Measurements from ENCODE around the gene PTBP3.
"Not testable (repeated sequence)": the region's sequence is repeated elsewhere in the genome, so short reads cannot be mapped to it uniquely, and the experiment has no call there.

Gene PTBP3, protein sequence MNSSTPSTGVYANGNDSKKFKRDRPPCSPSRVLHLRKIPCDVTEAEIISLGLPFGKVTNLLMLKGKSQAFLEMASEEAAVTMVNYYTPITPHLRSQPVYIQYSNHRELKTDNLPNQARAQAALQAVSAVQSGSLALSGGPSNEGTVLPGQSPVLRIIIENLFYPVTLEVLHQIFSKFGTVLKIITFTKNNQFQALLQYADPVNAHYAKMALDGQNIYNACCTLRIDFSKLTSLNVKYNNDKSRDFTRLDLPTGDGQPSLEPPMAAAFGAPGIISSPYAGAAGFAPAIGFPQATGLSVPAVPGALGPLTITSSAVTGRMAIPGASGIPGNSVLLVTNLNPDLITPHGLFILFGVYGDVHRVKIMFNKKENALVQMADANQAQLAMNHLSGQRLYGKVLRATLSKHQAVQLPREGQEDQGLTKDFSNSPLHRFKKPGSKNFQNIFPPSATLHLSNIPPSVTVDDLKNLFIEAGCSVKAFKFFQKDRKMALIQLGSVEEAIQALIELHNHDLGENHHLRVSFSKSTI

DNA sequence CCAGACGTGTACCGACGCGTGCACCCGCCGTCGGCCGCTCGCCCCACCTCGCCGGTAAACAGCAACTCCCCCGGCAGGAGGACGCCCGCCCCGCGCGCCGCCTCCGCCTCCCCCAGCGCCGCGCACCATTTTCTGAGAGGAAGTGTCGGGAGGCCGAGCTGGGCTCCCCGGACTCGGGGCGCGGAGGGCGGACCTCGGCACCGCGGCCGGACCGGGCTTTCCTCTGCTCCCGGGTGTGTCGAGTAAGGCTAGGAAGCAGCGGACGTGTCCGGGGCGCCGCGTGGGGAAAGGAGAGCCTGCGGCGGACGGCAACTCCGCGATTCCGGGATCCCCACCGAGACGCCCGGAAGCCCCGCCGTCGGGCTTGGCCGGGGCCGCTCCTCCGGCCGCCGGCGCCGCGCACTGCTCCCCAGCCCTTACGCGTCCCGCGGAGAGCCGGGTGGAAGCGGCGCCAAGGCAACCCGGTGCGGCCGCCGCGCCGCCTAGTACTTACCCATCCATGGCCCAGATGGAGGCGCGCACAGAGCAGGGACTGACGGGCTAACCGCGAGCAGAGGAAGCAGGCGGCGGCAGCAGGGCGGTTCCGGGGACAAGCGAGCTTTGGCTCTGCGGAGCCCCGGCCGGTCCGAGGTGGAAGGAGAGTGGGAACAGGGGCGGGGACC, at the start of gene PTBP3:
TSS of gene PTBP3 (minus strand) at position 643 of the 662 bp plus-strand sequence. CDS start 35,754 bp downstream, outside the sequence.
- peak; percentile 60 for DNase-seq

GRCh38 chr9:112382501-112383364, 49.3 kb upstream of the PTBP3 start:
- no peak for DNase-seq

DNA sequence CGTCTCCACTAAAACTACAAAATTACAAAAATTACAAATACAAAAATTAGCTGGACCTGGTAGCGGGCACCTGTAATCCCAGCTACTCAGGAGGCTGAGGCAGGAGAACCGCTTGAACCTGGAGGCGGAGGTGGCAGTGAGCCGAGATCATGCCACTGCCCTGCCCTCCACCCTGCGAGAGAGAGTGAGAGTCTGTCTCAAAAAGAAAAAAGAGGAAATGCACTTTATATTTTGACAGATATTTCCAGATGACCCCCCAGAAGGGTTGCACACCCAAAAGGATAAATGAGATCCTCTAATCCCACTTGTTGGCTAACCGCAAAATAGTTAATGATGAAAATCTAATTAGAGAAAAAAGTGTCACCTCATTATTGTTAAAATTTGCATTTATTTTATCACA, 48.6 kb upstream of the PTBP3 start:
- no peak for DNase-seq

DNA sequence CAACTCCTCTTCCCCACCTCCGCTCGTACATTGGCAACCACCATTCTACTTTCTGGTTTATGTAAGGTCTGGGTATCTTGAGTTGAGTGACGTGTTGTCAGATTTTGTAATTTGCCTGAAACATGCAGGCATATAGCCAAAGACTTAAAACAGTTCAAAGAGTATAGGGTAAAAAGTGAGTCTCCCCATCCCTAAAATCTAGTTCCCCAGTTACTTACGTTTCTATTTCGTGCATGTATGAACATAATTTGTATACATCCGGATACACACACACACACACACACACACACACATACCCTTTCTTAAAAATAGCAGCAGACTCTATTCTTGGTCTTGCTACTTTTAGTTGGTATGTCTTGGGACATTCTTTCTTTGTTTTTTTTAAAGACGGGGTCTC, 47.4 kb upstream of the PTBP3 start:
- DNase-seq = no peak

GRCh38 chr9:112380102-112380824, 46.8 kb upstream of the PTBP3 start, which contains the start of gene HSDL2:
HSDL2 (plus strand) TSS chr9:112380108; CDS start chr9:112380164, 56 bp downstream.
- peak; percentile 18 for DNase-seq

GRCh38 chr9:112379177-112380101, 46.0 kb upstream of the PTBP3 start:
- peak; percentile 98 for DNase-seq

DNA sequence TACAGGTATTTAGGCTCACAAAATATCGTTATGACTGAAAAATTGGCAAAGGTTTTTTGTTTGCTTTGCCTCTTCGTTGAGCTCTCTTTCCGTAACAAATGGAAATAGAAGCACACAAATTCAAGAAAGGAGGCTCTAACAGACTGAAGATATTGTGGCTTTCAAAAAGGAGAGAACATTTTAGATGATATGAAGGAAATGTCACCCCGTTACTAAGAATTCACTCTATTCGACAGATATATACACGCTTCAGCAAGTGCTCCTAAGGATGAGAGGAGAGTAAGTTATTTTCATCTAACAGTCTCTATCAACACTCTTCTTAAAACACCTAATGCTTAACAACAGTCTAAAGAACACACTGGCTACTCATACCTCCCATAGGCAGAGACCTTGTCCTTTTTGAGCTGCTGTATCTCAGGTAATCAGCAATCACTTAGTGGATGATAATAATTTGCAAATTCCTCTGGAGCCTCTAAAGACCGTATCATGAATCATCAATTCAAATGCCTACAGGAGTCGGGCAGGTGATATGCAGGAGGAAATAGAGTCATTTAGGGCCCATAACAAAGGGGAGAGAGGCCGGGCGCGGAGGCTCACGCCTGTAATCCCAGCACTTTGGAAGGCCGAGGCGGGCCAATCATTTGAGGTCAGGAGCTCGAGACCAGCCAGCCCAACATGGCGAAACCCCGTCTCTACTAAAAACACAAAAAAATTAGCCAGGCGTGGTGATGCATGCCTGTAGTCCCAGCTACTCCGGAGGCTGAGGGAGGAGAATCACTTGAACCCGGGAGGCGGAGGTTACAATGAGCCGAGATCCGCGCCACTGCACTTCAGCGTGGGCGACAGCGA, 45.1 kb upstream of the PTBP3 start:
- no peak for DNase-seq

GRCh38 chr9:112377684-112378327, 44.4 kb upstream of the PTBP3 start:
- no peak for DNase-seq

GRCh38 chr9:112377087-112377486, 43.7 kb upstream of the PTBP3 start:
- DNase-seq = no peak

- DNase-seq = no peak
Observed at GRCh38 chr9:112375361-112375760, 41.9 kb upstream of the PTBP3 start.

DNA sequence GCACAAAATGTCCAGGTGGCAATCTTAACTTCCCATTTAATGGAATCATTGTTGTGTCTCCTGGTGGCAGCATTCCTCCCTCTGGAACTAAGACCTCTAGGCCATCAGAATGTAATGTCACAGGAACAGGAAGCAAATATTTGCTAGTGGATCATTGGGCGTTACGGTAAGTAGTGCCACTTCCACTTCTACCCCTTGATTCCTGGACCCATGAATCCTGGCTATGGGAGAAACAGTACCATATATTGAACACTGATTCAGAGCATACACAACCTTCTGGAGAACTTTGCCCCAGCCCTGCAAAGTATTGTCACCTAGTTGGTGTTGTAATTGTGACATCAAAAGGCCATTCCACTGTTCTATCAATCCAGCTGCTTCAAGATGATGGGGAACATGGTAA, 40.8 kb upstream of the PTBP3 start:
- not testable (repeated sequence) for DNase-seq

- DNase-seq = not testable (repeated sequence)
Observed at GRCh38 chr9:112373666-112374065, 40.2 kb upstream of the PTBP3 start.

- DNase-seq = no peak
Observed at GRCh38 chr9:112371060-112371459, 37.6 kb upstream of the PTBP3 start.

DNA sequence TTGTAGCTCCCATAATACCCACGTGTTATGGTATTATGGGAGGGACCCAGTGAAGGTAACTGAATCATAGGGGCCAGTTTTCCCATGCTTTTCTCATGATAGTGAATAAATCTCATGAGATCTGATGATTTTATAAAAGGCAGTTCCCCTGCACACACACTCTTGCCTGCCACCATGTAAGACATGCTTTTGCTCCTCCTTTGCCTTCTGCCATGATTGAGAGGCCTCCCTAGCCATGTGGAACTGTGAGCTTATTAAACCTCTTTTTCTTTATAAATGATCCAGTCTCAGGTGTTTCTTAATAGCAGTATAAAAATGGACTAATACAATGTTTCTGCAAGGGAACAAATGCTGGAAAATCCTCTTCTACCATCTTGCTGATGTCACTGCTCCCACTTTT, 36.4 kb upstream of the PTBP3 start:
- no peak for DNase-seq

GRCh38 chr9:112367465-112367864, 34.0 kb upstream of the PTBP3 start:
- DNase-seq = no peak

- no peak for DNase-seq
Observed at GRCh38 chr9:112366591-112366990, 33.2 kb upstream of the PTBP3 start.

- not testable (repeated sequence) for DNase-seq
Observed at GRCh38 chr9:112365257-112365656, 31.8 kb upstream of the PTBP3 start.

DNA sequence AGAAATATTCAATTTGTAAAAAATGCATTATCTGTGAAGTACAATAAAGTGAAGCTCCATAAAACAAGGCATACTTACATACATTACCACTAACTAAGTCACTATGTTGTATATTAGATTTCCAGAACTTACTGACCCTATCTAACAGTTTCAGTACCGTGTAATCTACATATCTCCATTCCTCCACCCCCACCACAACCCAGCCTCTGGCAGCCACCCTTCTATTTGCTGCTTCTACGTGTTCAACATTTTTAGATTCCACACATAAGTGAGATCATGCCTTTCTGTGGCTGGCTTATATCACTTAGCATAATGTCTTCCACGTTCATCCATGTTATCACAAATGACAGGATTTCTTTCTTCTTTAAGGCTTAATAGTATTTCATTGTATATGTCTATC, 31.3 kb upstream of the PTBP3 start:
- DNase-seq = no peak

GRCh38 chr9:112361601-112362000, 28.2 kb upstream of the PTBP3 start:
- DNase-seq = peak; percentile 24

All from NCI-H748 treated with DMSO at 0.1 percent for 48 hours (cell line).